Measurements from ENCODE around the gene ARSJ. TPM values are rescaled to one million over a fixed set of nuclear protein-coding genes. Genes with fewer than 3 reads are reported as not detected.

The ARSJ gene
- total and polyA plus RNA-seq, 8 donors = 5.3 to 23.6 (median 7.5) TPM

GRCh38 chr4:113888006-113888405, 91.4 kb downstream of the ARSJ start:
- no peak for ATAC-seq
- TF ChIP-seq, protein P1, sequence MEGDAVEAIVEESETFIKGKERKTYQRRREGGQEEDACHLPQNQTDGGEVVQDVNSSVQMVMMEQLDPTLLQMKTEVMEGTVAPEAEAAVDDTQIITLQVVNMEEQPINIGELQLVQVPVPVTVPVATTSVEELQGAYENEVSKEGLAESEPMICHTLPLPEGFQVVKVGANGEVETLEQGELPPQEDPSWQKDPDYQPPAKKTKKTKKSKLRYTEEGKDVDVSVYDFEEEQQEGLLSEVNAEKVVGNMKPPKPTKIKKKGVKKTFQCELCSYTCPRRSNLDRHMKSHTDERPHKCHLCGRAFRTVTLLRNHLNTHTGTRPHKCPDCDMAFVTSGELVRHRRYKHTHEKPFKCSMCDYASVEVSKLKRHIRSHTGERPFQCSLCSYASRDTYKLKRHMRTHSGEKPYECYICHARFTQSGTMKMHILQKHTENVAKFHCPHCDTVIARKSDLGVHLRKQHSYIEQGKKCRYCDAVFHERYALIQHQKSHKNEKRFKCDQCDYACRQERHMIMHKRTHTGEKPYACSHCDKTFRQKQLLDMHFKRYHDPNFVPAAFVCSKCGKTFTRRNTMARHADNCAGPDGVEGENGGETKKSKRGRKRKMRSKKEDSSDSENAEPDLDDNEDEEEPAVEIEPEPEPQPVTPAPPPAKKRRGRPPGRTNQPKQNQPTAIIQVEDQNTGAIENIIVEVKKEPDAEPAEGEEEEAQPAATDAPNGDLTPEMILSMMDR (IDR thresholded peaks at IDR 0.05) = no peak
- Histone ChIP-seq H3K27me3 (no peaks in the 10 kb centered on the region), H3K9me3 (peaks cover 0 to 3% of the 10 kb centered on the region in 2 donors), H3K4me3 (no peak overlapping the region), H3K27ac (no peak overlapping the region), H3K4me1 (no peaks in the 10 kb centered on the region), H3K36me3 (no peaks in the 10 kb centered on the region)
- DNase-seq = no peak
- intact Hi-C loops (cut with DNase I) = no loop called here

DNA sequence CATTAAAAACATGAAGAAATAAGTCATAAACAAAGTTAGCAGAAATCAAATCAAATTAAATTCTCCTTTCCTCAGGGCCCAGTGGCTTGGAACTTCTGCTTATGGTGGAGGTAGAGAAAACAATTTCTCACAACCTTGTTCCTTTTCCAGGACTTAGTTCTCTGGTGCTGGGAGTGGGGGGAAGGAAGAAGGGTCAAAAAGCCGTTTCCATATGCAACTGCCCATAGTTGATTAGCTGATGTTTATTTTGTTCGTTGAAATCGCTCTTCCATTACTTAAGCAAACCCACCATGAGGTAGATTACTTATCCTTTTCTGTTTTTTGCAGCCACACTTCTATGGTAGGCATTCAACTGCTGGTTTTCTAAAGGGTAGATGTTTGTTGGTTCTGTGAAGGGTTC, 94.2 kb downstream of the ARSJ start:
- DNase-seq = no peak
- H3K4me1 ChIP-seq = no peaks in the 10 kb centered on the region
- H3K9me3 ChIP-seq = peaks cover 0 to 3% of the 10 kb centered on the region in 2 donors
- no peaks in the 10 kb centered on the region for H3K27me3 ChIP-seq
- H3K4me3 ChIP-seq = no peak overlapping the region
- TF ChIP-seq, protein P1 (IDR thresholded peaks at IDR 0.05) = no peak
- H3K36me3 ChIP-seq = no peaks in the 10 kb centered on the region
- intact Hi-C loops (cut with DNase I) = no loop called here
- H3K27ac ChIP-seq = no peak overlapping the region
- no peak for ATAC-seq

DNA sequence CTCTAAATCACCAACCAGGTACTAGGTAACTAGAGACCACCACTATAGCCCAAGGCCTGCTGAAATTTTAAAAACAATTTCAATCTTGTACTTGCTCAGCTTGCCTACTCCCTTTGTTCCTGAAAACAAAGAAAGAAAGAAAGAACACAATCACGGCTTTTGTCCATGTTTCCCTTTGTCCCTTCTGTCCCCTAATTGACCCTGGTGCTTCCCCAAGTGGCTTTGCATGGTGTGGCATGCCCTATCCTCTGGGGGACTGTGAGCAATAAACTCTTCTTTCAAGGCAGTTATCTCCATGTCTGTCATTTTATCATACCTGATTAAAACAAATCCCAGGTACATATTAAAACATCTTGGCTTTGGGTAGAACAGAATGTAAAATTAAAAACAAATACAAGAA, 94.8 kb downstream of the ARSJ start:
- no peak for DNase-seq
- ATAC-seq = no peak
- Histone ChIP-seq H3K27me3 (no peaks in the 10 kb centered on the region), H3K4me1 (no peaks in the 10 kb centered on the region), H3K4me3 (no peak overlapping the region), H3K27ac (no peak overlapping the region), H3K9me3 (no peaks in the 10 kb centered on the region), H3K36me3 (no peaks in the 10 kb centered on the region)
- intact Hi-C loops (cut with DNase I) = no loop called here
- TF ChIP-seq, protein P1 (IDR thresholded peaks at IDR 0.05) = no peak

GRCh38 chr4:113882668-113883067, 96.8 kb downstream of the ARSJ start:
- Histone ChIP-seq H3K27ac (no peak overlapping the region), H3K27me3 (no peaks in the 10 kb centered on the region), H3K9me3 (no peaks in the 10 kb centered on the region), H3K36me3 (no peaks in the 10 kb centered on the region), H3K4me3 (no peak overlapping the region), H3K4me1 (no peaks in the 10 kb centered on the region)
- DNase-seq = no peak
- TF ChIP-seq, protein P1 (IDR thresholded peaks at IDR 0.05) = no peak
- intact Hi-C loops (cut with DNase I) = no loop called here
- ATAC-seq = no peak

GRCh38 chr4:113881256-113881655, 98.2 kb downstream of the ARSJ start:
- DNase-seq (no peak), ATAC-seq (no peak)
- Histone ChIP-seq H3K27ac (no peak overlapping the region), H3K36me3 (no peaks in the 10 kb centered on the region), H3K4me3 (no peak overlapping the region), H3K9me3 (no peaks in the 10 kb centered on the region), H3K27me3 (no peaks in the 10 kb centered on the region), H3K4me1 (no peaks in the 10 kb centered on the region)
- TF ChIP-seq, protein P1 (IDR thresholded peaks at IDR 0.05) = no peak
- intact Hi-C loops (cut with DNase I) = no loop called here

Measured in left lung (tissue), 10 donors.